Activated gamma-delta T cell treated with Interleukin-2 at 50 U/mL for 16 hours (primary cell): Measurements from ENCODE around the gene FAXDC2.

Source experiments
- DNase-seq: peaks from one replicate; pipeline ENCODE4 v3.0.0-alpha.2; 2020

FAXDC2 gene

DNA sequence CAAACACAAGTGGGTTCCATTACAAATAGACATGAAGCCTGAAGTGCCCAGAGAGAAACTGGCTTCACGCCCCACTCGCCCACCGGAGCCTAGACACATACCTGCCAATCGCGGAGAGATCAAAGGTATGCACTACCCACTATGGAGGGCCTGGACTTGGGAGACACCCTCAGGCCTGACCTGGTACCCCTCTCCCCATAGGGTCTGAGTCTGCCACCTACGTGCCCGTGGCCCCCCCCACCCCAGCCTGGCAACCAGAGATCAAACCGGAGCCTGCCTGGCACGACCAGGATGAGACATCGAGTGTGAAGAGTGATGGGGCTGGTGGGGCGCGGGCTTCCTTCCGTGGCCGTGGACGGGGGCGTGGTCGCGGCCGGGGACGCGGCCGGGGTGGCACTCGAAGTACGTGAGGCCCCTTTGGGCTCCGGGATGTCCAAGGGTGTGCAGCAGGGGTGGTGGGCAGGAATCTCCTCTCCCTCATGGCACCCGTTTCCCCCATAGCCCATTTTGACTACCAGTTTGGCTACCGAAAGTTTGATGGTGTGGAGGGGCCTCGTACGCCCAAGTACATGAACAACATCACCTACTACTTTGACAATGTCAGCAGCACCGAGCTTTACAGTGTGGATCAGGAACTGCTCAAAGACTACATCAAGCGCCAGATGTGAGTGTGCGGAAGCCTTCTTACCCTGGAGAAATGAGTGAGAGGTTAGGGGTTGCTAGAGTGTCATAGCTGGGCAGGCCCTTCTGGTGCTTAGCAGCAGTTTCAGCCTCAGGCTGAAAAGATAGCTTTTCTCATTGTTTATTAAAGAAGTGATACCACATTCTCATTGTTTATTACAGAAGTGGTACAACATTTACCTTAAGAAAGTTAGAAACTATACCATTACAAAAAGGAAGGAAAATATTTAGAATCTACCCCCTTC, 56.5 kb downstream of the FAXDC2 start:
- DNase-seq, result no peak

DNA sequence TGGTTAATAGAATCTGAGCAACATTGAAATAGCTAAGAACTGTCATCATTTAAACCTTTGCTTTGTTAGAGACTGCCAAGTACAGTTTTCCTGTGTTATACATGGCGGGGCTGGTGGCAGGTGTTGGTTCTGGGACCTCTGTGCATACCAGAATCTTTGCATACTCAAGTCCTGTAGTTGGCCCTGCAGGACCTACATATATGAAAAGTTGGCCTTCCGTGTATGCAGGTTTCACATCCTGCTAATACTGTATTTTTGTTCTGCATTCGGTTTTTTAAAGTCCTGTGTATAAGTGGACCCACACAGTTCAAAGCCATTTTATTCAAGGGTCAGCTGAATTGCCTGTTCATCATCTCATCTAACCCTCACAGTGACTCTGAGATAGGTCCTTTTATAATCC, 58.9 kb downstream of the FAXDC2 start:
- DNase-seq, result no peak

DNA sequence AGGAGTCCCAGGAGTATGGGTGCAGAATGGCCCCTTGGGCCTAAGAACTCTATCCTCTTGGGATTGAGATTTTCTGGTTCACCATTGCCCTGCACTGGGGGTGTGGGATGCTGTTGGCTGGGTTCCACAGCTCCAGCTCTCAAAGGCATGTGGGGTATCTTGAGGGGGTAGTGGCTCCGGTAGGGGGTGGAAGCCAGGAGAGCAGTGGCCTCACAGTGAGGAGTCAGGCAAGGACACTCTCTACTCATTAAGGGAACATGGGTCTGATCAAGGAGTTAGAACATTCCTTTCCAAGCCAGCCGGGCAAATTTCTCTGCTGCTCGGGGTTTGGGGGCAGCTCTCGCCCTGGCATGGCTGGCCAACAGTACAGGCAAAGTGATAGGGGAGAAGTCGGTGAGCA, 62.2 kb downstream of the FAXDC2 start:
- no peak for DNase-seq

DNA sequence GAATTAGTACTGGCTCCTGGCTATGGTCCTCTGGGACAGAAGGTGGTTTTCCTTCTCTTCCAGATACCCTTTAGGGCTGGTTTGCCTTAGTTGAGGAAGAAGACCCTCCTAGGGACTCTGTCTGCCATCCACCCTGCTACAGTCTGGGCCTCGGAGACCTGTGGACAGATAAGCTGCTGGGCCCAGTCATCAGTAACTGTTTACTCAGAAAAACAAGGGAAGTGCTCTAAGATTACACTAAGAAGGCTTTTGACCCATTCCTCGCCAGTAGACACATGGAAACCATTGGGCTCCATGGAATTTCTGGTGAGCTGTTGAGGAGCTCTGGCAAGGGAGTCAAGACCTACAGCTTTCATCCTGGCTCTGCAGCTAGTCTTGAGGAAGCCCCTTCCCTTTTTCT, 64.0 kb downstream of the FAXDC2 start:
- DNase-seq, result no peak

DNA sequence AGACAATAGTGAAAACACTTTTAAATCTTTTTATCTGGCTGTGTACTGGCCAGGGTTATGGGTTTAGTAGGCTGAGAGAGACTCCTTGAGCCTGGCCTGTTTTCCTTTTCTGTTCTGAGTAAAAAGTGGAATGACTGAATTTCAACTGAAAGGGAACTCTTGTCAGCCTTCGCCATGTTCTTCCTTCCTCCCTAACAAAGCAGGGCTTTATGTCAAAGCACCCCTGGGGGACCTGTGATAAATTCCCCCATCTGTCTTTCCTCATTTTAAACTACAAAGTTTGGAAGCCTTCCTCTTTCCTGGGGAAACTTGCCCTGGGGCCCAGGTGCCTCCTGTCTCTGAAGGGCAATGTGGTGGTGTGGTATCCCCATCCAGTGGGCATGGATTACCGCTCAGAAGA, 65.5 kb downstream of the FAXDC2 start:
- DNase-seq, result no peak

DNA sequence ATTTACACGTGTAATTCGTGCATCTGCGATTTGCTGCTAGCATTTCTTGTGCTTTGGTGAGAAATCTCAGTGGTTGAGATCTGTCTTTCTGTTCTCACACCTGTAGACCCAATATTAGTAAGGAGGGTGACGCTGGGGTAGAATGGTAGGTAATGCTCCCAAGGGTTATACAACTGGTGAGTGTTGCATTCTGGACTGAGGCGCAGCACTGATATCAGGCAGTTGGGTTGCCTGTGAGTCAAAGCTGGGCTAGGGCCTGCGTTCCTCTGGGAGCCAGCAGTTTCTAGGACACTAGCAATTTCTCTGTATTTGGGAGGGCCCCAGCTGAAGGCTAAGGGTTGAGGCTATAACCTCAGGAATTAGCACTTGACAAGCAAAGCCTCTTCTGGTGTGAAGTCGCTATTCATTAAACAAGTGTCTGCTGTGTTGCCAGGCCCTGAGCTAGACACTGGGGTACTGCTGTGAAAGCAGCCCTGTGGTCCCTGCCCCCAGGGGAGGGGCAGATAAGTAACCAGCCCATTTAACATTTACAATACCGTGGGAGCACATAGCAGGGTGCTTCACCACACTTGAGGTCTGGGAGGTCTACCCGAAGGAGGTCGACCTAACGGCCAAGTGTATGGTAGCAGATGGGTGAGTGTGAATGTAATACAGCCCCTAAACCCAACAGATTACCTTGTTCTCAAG, 66.5 kb downstream of the FAXDC2 start:
- DNase-seq, result no peak

DNA sequence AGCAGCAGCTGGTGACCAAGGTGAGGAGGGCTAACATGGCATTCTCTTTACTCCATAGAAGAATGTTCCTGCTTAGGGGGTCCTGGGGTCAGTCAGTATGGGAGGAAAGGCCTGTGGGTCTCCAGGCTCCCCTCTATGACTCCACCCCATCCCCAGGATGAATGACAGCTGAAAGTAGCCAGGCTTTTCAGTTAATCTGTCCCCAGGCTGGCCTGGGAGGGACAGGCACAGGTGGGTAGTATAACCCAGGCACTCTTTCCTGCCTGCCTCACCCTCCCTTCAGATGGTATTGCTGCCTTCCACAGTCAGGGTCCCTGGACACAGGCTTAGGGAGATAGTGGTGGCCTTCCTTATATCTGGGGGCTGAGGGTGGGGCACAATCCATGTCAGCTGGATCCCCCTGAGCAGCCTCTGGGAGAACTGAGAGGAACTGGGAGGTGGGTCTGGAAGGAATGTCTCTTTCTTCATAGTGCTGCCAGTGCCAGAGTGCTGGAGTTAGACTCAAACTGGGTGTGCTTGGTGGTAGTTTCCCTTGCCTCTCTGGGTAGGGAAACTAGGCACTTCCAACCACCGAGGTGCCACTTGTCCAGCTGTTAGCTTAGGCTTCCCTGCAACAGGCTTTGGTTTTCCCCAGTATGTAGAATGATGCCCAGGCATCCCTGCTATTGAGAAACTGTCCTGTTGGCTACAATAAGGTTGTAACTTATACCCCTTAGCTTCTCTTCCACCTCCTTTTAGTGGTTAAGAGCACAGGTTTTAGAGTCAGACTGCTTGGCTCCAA, 67.4 kb downstream of the FAXDC2 start:
- no peak for DNase-seq

DNA sequence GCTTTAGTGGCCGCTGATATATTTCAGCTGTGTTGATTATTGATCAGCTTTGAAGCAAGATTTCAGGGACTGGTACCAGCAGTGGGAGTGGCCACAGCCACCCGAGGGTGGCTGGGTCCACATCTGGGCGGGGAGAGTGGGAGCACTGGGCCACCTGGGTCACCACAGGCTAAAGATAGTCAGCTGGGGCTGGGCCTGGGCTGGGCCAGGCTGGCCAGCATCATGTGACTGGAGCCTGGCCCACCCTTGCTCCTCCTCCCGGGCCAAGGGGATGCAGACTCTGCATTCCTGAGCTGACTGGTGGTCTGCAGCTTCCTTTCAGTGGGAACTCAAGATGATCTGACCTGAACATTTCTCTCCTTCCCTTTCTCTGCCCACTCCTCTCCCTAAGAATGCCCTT, 68.1 kb downstream of the FAXDC2 start:
- no peak for DNase-seq

DNA sequence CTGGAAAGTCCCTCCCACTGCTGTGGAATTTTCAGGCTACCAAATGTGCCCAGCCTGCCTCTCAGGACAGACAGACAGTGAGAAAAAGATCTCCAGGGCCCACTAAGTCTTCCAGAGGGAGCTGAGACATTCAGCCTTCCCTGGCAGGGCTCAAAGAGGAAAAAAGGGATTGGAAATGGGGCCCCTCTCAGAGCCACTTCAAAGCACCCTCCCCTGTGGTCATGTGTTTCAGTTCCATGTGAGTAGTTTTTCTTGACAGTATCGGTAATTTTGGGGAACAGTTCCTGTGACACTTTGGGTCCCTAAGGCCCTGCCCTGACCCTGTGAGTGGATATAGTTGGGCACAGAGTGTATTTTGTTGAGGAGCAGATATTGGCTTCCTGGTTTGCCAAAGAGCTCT, 70.3 kb downstream of the FAXDC2 start:
- DNase-seq, result no peak

DNA sequence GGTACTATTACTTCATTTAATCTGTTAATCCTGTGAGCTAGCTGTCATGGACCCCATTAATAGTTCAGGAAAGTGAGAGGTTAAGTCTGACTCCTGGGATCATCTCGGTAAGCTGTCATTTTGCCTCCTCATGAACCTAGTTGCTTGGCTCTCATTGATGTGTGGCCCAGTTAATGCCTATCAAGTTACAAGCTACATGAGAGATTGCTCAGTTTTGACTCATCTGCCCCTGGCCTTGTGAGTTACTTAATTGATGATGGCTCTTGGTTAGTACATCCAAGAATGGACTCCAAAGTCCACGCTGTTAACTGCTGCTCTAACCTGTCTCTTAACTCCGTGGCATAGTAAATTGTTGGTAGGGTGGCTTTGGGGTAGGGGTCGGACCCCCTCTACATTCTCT, 71.3 kb downstream of the FAXDC2 start:
- DNase-seq, result no peak

DNA sequence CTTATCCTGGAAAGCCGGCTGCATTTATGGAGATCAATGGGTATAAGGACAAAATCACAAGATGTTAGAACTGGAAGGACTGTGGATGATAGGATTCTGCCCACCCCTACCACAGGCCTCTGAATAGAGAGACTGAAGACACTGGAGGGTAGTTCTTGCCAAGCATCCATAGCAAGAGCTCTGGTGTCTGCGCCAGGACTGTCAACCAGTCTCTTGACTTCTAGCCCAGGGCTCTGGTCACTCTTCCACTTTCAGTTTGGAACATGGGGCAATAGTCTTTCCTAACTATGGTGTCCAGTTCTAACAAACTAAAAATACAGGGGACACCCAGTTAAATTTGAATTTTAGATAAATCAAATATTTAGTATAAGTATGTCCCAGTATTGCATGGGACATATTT, 71.9 kb downstream of the FAXDC2 start:
- no peak for DNase-seq

DNA sequence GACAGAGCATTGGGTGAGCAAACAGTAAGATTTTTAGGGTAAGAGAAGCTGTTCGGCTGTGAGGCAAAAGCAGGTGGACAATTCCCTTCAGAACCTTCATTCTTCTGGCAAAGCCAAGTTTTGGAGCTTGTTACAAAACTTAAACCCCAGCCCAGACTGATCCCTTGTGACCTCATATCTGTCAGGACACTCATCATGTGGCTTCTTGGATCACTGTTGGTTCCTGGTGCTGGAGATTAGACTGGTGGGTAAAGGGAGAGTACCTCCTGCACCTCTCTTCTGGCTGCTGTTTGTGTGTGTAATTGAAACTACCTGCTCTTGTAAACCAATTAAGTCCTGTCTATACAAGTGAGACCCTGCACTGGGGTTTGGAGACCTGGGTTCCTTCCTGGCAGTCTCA, 74.2 kb downstream of the FAXDC2 start:
- no peak for DNase-seq

DNA sequence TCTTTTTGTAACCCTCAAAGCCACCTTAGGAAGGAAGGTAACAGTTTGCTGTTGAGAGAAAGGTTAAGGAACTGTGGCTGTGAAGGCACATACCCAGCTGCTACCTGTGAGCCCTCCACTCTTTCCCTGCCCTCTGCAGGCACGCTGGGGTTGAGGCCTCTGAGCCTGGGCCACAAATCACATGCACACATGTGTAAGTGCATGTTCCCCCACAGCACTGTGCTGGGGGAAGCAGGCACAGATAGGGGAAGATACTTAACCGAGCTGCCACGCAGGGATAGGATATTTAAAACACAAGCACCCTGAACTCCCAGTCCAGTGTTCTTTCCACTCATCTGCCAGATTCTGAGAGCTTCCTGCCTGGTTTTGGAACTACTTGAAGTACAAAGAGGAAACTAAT, 77.1 kb downstream of the FAXDC2 start:
- no peak for DNase-seq

DNA sequence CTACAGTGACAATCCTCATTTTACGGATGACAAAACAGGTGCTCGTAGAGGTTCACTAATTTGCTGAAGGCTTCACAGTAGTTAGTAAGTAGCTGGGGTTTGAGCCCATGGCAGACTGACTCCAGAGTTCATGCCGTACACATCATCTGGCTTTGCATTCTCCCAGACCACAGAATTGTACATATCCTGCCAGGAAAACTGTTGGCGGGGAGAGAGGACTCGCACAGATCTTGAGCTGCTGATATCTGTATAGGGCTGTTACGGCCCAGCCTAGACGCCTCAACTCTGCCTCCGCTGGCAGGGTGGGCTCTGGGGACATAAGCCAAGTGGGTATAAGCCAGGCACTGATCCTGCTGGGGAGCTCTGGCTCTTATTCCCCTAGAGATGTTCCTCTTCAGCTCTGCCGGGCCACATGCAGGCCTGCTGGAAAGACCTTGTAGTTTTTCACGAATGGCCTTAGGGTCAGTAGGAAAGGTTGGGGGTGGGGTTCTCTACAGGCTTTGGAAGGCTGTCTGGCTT, 79.0 kb downstream of the FAXDC2 start:
- no peak for DNase-seq

DNA sequence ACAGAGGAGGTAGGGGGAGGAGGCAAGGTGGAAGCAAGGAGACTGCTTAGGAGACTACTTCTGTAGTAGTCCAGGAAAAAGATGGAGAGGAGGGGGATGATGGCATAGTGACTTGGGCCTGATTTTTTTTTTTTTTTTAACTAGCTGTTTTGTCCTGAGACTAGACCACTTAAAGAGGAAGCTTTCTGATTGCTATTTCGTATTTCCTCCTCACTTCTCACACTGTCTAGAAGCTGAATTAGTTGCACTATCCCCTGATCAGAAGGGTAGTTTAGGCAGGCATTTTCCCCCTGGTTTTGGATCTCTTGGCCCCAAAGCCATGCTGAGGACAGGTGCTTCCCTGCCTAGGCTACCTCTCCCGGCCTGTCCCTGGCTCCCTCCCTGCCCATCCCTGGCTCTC, 80.3 kb downstream of the FAXDC2 start:
- no peak for DNase-seq
